ENCODE measurements around the gene TTC28. TPM values are rescaled to one million over a fixed set of nuclear protein-coding genes. Genes with fewer than 3 reads are reported as not detected.

TTC28 gene
- total and polyA plus RNA-seq, 8 donors: 31.1 to 44.2 (median 41.4) TPM

DNA sequence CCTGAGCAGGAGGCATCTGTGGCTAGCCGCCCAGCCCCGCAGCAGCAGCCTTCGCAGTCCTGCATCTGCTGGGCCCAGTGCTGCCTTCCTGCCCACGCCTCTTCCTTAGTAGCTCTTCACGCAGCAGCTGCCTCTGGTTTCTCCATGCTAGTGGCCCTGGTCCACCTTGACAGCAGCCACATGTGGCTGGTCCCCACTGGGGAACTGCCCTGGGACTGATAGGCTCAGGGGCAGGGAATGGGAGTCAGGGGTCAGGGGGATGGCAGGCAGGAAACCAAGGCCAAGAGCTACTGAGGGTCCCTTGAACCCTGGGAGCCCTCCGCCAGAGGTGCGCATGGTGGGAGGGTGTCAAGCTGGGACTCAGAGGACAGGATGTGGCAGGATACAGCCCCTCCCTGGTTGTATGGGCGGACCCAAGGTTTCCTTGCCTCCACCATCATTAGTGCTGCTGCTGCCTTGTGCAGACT, 661.1 kb downstream of the TTC28 start:
- Histone ChIP-seq H3K4me3 (no peak overlapping the region), H3K4me1 (peaks cover 5 to 25% of the 10 kb centered on the region in 2 donors), H3K27me3 (no peaks in the 10 kb centered on the region), H3K27ac (no peak overlapping the region), H3K36me3 (no peaks in the 10 kb centered on the region), H3K9me3 (no peaks in the 10 kb centered on the region)
- TF ChIP-seq, protein P1, sequence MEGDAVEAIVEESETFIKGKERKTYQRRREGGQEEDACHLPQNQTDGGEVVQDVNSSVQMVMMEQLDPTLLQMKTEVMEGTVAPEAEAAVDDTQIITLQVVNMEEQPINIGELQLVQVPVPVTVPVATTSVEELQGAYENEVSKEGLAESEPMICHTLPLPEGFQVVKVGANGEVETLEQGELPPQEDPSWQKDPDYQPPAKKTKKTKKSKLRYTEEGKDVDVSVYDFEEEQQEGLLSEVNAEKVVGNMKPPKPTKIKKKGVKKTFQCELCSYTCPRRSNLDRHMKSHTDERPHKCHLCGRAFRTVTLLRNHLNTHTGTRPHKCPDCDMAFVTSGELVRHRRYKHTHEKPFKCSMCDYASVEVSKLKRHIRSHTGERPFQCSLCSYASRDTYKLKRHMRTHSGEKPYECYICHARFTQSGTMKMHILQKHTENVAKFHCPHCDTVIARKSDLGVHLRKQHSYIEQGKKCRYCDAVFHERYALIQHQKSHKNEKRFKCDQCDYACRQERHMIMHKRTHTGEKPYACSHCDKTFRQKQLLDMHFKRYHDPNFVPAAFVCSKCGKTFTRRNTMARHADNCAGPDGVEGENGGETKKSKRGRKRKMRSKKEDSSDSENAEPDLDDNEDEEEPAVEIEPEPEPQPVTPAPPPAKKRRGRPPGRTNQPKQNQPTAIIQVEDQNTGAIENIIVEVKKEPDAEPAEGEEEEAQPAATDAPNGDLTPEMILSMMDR (IDR thresholded peaks at IDR 0.05): no peak
- DNase-seq: peak in 1 of 4 donors; percentile 17
- intact Hi-C loops (cut with DNase I): no loop called here
- ATAC-seq: no peak

DNA sequence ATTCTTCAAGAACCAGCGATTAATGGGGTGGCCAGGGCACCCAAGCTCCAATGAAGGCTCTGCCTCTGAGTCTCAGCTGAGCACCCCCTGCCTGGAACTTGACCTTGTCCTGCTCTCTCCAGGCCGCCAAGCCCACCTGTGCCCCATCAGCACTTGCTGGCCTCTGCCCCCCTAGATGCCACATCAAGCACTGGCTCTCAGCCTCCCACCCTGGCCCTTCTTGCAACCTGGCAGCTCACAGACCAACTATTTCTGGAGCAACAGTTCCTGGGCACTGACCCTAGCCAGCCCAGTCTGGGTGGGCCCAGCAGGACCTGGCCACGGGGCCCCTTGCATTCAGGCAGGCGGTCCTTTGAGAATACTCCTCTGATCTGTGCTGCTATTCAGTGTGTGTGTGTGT, 661.8 kb downstream of the TTC28 start:
- H3K27ac ChIP-seq: no peak overlapping the region
- H3K36me3 ChIP-seq: no peaks in the 10 kb centered on the region
- H3K9me3 ChIP-seq: no peaks in the 10 kb centered on the region
- no peaks in the 10 kb centered on the region for H3K27me3 ChIP-seq
- TF ChIP-seq, protein P1 (IDR thresholded peaks at IDR 0.05): no peak
- no peak overlapping the region for H3K4me3 ChIP-seq
- DNase-seq (peak in 1 of 4 donors; percentile 22), ATAC-seq (no peak)
- intact Hi-C loops (cut with DNase I): no loop called here
- peaks cover 5 to 25% of the 10 kb centered on the region in 2 donors for H3K4me1 ChIP-seq

DNA sequence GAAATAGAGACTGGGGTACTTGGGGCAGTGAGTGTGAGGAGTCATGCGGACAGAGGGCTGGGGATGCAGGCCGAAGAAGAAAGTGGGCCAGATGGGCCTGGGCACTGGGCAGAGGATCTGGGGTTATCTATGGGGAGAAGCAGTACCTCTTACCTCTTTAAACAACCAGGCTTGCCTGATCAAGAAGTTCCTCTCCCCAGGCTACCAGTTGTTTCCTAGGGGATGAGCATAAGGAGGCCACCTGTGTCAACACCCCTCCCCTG, 662.2 kb downstream of the TTC28 start:
- ATAC-seq (no peak), DNase-seq (no peak)
- Histone ChIP-seq H3K4me1 (peaks cover 5 to 25% of the 10 kb centered on the region in 2 donors), H3K27ac (no peak overlapping the region), H3K4me3 (no peak overlapping the region), H3K9me3 (no peaks in the 10 kb centered on the region), H3K27me3 (no peaks in the 10 kb centered on the region), H3K36me3 (no peaks in the 10 kb centered on the region)
- TF ChIP-seq, protein P1 (IDR thresholded peaks at IDR 0.05): no peak
- intact Hi-C loops (cut with DNase I): no loop called here

DNA sequence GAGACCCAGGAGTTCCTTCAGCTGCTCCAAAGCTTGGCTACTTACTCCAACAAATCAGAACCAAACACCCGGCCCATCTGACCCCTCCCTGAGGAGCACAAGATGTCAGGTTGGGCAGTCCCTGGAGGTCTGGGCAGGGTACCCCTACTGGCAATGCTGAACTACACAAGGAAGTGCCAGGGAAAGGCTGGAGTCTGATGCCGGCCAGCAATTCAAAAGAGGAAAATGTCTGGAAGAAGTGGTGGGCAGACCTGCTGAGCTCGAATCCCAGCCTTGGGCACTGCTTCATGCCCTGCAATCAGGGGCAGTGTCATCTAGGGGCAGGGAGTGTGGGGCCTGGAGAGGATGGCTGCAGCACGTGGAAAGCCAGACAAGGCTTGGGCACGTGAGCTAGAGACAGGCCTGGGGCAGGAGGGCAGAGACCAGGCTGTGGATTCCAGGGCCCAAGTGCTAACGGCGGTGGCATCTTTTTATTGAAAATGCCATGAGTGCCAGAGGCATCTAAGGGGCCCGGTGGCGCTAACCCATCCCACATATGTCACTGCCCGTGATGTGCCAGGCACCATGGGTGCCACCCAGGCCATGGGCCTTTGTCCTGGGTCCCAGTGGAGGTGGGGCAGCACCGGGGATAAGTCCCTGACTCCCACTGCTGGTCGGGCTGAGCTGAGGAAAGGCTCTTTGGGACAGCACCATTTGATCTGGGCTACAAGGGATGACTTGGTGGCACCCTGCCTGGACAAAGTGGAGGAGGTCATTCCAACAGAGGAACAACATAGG, 662.7 kb downstream of the TTC28 start:
- peak in 1 of 4 donors; percentile 26 for DNase-seq
- intact Hi-C loops (cut with DNase I): no loop called here
- ATAC-seq: no peak
- no peaks in the 10 kb centered on the region for H3K36me3 ChIP-seq
- TF ChIP-seq, protein P1 (IDR thresholded peaks at IDR 0.05): no peak
- H3K4me3 ChIP-seq: no peak overlapping the region
- H3K4me1 ChIP-seq: peaks cover 5 to 25% of the 10 kb centered on the region in 2 donors
- H3K27me3 ChIP-seq: no peaks in the 10 kb centered on the region
- no peak overlapping the region for H3K27ac ChIP-seq
- H3K9me3 ChIP-seq: no peaks in the 10 kb centered on the region

DNA sequence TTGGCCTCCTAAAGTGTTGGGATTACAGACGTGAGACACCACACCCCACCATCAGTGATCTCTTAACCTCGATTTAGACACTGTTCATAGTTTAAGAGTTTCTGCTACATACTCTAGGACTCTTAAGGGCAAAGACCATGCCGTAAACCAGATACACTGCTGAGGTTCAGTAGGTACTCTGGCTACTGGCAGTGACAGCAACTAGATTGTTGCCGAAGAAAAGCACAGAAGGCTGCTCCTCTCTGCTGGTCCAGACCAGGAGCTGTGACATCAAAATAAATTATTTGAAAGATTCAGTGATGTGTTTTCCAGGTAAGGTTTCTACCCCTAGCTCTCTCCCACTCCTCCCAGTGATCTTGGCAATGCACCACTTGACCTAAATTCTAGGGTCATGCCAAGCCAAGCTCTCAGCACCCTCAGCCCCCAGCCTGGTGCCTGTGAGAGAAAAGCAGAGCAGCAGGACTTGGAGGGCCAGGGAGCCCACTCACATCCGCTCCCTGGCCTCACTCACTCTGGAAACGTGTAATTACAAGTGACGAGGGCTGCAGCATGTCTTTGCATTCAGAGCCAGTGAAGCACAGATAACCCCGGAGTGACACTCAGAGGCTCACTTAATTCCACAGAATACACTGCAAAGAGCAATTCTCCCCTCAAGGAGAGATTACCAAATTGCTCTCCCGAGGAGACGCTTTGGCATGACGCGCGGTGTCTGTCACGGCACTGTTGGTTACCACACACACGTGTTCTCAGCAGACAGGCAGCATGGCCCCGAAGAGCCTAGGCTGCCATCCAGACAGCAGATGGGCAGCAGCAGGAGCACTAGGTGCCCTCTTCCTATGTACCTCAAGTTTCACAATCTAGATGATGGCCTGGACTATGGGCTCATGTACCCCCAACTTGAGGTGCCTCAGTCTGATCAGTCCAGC, 663.7 kb downstream of the TTC28 start:
- Histone ChIP-seq H3K4me3 (no peak overlapping the region), H3K36me3 (no peaks in the 10 kb centered on the region), H3K27ac (no peak overlapping the region), H3K27me3 (no peaks in the 10 kb centered on the region), H3K9me3 (no peaks in the 10 kb centered on the region), H3K4me1 (peaks cover 5 to 24% of the 10 kb centered on the region in 2 donors)
- ATAC-seq (no peak), DNase-seq (peak in 1 of 4 donors; percentile 29)
- TF ChIP-seq, protein P1 (IDR thresholded peaks at IDR 0.05): no peak
- intact Hi-C loops (cut with DNase I): no loop called here

All from left lung (tissue), 10 donors.